Right atrium auricular region (tissue), 2 donors: ENCODE results near the gene MARK1. TPM values are rescaled to one million over a fixed set of nuclear protein-coding genes. Genes with fewer than 3 reads are reported as not detected.
A peak's percentile ranks its signal among the peaks of the same experiment; 100 is the strongest.

Experiments used
- DNase-seq: peaks from one replicate; pipeline ENCODE4 v3.0.0-alpha.2; 2019; ENCODE audit warnings: low spot score
- H3K27ac ChIP-seq, 2 donors: fragments of 200-600 bp; sonication (generic); 1 replicate in 1 of 2; 2 replicates in 1 of 2; pipeline ENCODE4 v1.5.1; 2016 to 2019
- H3K27me3 ChIP-seq, 2 donors: fragments of 200-600 bp; sonication (generic); one replicate each; pipeline versions ENCODE4 v1.5.1 to v1.6.0; 2017 to 2019
- H3K36me3 ChIP-seq: fragments of 200-600 bp; sonication (generic); one replicate; pipeline ENCODE4 v1.5.1; 2016
- H3K4me1 ChIP-seq, 2 donors: fragments of 200-600 bp; sonication (generic); one replicate each; pipeline versions ENCODE4 v1.5.1 to v1.6.0; 2017 to 2019
- H3K4me3 ChIP-seq, 2 donors: fragments of 200-600 bp; sonication (generic); 1 replicate in 1 of 2; 2 replicates in 1 of 2; pipeline ENCODE4 v1.5.1; 2017 to 2019; ENCODE audit warnings: mild to moderate bottlenecking in 1 of 2, moderate library complexity in 1 of 2
- H3K9me3 ChIP-seq, 2 donors: fragments of 200-600 bp; sonication (generic); one replicate each; pipeline ENCODE4 v1.5.1; 2019
- CTCF ChIP-seq, 2 donors: fragments of 200-600 bp; sonication (generic); IDR thresholded peaks; one replicate each; pipeline ENCODE4 v1.5.1; 2019; ENCODE audit warnings: antibody characterized with exemption in 2 of 2
- total RNA-seq, 2 donors: library from RNA; depleted of rRNA; stranded (reverse); fragments of >200 nt; gene quantifications; one replicate each; pipeline ENCODE4 v1.1.0, GENCODE V29; 2016

Gene MARK1
- total RNA-seq, 2 donors from 2014 or later = 12.5 to 20.0 TPM

GRCh38 chr1:220507085-220507484 is 20.9 kb upstream of the MARK1 start:
- Histone ChIP-seq H3K9me3 (no peaks in the 10 kb centered on the region), H3K4me3 (no peak overlapping the region), H3K27ac (no peak overlapping the region), H3K4me1 (no peaks in the 10 kb centered on the region), H3K27me3 (no peaks in the 10 kb centered on the region), H3K36me3 (no peaks in the 10 kb centered on the region)
- TF ChIP-seq CTCF (IDR thresholded peaks at IDR 0.05) = no peak
- DNase-seq = no peak

- no peaks in the 10 kb centered on the region for H3K4me1 ChIP-seq
- H3K27ac ChIP-seq = no peak overlapping the region
- no peak for DNase-seq
- H3K9me3 ChIP-seq = no peaks in the 10 kb centered on the region
- TF ChIP-seq CTCF (IDR thresholded peaks at IDR 0.05) = no peak
- H3K36me3 ChIP-seq = no peaks in the 10 kb centered on the region
- no peaks in the 10 kb centered on the region for H3K27me3 ChIP-seq
- no peak overlapping the region for H3K4me3 ChIP-seq
Observed at GRCh38 chr1:220511179-220511578, 16.8 kb upstream of the MARK1 start.

- Histone ChIP-seq H3K4me1 (no peaks in the 10 kb centered on the region), H3K27me3 (no peaks in the 10 kb centered on the region), H3K4me3 (no peak overlapping the region), H3K9me3 (no peaks in the 10 kb centered on the region), H3K27ac (no peak overlapping the region), H3K36me3 (no peaks in the 10 kb centered on the region)
- TF ChIP-seq CTCF (IDR thresholded peaks at IDR 0.05) = peak; percentile 5 to 49
- no peak for DNase-seq
Observed at GRCh38 chr1:220511785-220512184, 16.2 kb upstream of the MARK1 start.

GRCh38 chr1:220513834-220514233 is 14.1 kb upstream of the MARK1 start:
- DNase-seq = no peak
- Histone ChIP-seq H3K27me3 (no peaks in the 10 kb centered on the region), H3K9me3 (no peaks in the 10 kb centered on the region), H3K4me1 (no peaks in the 10 kb centered on the region), H3K4me3 (no peak overlapping the region), H3K36me3 (no peaks in the 10 kb centered on the region), H3K27ac (no peak overlapping the region)
- no peak for TF ChIP-seq CTCF (IDR thresholded peaks at IDR 0.05)

- Histone ChIP-seq H3K27ac (no peak overlapping the region), H3K4me3 (no peak overlapping the region), H3K4me1 (no peaks in the 10 kb centered on the region), H3K27me3 (no peaks in the 10 kb centered on the region), H3K9me3 (no peaks in the 10 kb centered on the region), H3K36me3 (no peaks in the 10 kb centered on the region)
- no peak for DNase-seq
- TF ChIP-seq CTCF (IDR thresholded peaks at IDR 0.05) = no peak
Observed at GRCh38 chr1:220514256-220514655, 13.7 kb upstream of the MARK1 start.

GRCh38 chr1:220516014-220516721 is 11.8 kb upstream of the MARK1 start:
- H3K27ac ChIP-seq = no peak overlapping the region
- TF ChIP-seq CTCF (IDR thresholded peaks at IDR 0.05) = no peak
- no peak for DNase-seq
- no peaks in the 10 kb centered on the region for H3K9me3 ChIP-seq
- no peaks in the 10 kb centered on the region for H3K27me3 ChIP-seq
- no peaks in the 10 kb centered on the region for H3K4me1 ChIP-seq
- H3K4me3 ChIP-seq = no peak overlapping the region
- no peaks in the 10 kb centered on the region for H3K36me3 ChIP-seq
